T-helper 2 cell (primary cell): Measurements from ENCODE around the gene RASSF3.
A peak's percentile ranks its signal among the peaks of the same experiment; 100 is the strongest.

Source experiments
- DNase-seq, 5 experiments: peaks; one replicate each; pipeline versions ENCODE4 v3.0.0 to v3.0.0-alpha.2; 2012 to 2022

The RASSF3 gene

DNA sequence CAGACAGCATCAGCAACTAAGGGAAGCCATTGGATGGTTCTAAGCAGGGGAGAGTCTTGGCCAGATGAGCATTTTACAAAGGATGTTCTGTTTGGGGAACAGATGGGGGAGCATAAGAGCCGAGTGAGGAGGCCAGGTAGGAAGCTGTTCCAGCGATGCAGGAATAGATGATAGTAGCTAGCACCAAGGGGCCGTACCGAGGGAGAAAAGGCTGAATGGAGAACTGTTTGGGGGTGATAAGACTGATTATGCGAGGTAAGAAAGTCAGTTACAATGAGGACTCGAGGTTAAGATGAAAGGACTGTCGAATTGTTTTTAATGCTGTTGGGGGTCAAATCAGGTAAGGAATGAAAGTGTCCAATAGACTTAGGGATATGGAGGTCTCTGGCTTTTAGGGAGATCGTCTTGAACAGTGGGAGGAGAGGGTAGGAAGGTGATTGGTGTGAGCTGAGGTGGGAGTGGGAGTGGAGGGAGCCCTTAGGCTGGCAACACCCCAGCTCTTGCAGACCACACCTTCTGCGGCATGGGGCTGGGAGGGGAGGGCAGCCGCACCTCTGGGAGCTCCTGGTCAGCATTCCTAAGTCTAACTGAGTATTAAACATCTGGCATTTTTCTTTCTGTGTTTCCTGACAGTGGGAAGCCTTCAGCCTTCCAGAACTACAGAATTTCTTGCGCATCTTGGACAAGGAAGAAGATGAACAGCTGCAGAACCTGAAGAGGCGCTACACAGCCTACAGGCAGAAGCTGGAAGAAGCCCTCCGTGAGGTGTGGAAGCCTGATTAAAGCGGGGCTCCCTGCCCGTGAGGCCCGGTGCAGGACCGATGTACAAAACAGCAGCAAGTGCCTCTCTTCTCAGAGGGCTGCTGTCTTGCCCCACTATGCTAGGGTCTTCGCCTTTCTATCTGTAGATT, 84.1 kb downstream of the RASSF3 start:
- no peak for DNase-seq

DNA sequence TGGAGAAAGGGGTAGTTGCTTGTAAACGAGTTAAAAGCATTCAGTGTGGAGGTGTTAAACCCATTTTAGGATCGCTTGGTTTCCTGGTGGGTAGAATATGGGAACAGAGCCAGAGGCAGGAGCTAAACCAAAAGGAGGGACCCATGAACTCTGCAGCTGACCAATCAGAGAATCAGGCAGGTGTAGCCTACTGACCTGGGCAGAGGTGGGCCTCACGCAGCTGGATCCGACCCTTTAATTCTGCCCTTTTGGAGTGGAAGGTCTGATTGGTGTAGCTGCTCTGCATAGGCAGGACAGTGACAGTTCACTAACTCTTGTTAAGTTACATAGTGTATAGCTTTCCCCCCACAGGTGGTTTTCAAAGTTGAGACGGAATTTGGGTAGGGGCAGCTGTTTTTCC, 85.3 kb downstream of the RASSF3 start:
- no peak for DNase-seq

DNA sequence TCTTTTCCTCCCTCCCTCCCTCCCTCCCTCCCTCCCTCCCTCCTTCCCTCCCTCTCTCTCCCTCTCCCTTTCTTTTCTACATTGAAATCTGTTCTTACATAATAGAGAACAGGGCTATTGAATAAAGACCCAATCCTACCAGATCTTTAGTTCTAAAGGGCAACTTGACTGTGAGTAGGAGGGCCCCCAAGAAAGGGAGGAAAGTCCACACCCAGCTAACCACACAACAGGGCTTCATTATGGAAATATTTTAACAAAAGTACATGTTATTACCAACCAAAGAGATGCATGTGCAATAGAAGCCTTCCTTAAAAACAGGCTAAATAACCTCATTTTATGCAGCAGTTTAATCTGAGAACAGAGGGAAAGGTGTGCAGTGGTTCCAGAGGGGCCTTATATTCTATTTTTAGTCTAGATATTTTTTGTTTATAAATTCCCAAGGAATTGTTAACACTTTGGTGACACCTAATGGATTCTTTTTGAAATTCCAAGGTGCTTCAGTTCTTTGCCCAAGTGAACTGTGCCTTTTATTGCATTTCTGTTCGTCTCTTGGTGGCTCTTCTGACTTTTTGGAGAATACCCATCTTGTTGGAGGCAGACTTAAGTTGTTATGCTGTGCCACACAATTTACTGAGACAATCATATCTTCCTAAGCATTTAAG, 85.9 kb downstream of the RASSF3 start:
- DNase-seq, result no peak

DNA sequence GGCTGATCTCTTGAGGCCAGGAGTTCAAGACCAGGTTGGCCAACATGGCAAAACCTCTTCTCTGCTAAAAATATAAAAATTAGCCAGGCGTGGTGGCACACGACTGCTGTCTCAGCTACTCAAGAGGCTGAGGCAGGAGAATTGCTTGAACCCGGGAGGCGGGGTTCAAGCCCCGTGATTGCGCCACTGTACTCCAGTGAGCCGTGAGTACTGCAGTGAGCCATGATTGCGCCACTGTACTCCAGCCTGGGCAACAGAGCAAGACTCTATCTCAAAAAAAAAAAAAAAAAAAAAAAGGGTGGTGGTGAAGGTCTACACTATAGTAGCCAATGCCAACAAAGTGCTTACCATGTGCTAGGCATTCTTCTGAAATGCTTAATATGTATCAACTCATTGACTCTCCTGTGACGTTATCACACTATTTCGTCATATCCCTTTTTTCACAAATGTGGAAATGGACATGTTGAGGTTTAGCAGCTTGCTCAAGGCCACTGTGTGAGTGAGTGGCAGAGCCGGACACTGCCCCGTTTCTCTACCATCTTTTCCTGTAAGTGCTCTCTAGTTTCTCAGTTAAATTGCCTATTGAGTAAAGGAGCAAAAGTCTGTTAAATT, 89.3 kb downstream of the RASSF3 start:
- DNase-seq, result no peak

DNA sequence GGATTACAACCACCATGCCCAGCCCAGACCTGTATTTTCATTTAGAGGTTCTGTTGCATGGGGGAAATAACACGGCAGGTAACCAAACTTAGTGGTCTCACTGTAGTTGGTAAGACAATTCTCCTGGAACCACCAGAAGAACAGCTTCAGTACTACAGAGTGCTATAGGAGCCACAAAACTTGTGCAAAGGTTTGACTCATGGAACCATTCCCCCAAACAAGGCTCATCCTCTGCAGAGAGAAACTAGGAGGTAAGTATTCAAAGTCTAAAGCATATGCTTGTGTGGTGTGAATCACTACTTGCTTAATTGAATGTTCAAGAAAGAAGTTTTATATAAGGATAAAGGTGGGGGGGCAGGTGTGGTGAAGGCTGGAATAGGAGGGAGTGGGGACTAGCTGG, 90.2 kb downstream of the RASSF3 start:
- no peak for DNase-seq

DNA sequence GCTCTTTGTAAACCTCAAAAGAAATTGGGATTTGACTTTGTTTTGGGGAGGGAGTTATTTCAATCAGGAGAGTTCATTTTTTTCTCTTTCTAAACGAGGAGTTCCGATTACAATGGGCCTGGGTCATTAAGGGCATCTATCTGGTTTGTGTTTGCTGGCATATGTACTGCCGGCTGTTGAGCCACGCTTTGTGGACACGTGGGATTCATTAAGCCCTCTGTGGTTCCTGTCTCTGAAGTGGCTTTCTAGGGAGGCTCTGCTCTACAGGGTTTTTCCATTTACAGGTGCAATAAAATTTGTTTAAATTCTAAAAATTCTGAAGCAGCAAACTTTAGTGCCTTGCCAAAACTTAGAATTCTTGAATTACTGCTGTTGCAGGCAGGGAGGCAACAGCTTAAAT, 91.0 kb downstream of the RASSF3 start:
- DNase-seq, result no peak

DNA sequence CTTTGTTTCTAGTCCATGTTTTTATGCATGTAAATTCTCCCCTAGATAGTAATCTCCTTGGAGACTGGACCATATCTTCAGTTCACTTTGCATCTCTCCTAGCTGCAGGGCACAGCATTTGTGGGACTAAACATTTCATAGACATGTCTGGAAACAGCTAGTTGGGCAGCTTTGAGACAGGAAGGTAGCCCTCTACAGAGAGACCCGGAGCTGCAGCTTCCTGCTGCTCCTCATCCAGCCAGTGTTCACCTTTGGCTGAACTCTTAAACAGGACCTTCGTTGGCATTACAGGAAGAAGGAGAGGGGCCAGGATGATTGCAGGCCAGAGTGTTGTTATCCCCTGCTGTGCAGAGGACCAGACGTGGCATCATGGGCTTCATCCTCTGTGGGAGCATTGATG, 96.0 kb downstream of the RASSF3 start:
- DNase-seq, result no peak

DNA sequence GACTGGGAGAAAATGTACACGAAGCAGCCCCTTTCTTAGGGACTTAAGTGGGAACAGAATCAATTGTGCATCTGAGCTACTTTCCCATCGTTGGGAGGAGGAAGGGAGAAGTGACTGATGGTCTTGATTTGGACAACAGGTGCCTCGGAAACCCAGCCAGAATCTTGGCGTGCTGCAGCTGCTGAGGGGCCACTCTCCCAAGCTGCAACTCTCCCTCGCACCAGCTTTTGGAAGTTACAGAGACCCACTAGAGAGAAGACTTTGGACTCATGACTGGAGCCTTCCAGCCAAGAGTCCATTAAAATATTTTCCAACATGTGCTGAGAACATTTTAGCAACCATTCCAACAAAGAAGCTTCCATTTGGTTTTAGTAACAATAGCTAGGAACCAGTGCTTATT, 96.6 kb downstream of the RASSF3 start:
- no peak for DNase-seq

DNA sequence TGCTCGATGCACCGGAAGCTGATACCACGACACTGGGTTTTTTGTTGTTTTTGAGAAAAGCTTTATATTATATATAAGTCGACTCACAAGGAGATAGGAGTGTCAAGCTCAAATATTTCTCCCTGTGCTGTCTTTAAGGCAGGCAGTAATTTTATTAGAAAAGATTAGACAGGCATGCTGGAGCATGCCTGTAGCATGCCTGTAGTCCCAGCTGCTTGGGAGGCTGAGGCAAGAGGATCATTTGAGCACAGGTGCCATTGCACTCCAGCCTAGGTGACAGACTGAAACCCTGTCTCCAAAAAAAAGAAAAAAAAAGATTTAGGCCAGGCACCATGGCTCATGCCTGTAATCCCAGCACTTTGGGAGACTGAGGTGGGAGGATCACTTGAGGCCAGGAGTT, 97.1 kb downstream of the RASSF3 start:
- no peak for DNase-seq

DNA sequence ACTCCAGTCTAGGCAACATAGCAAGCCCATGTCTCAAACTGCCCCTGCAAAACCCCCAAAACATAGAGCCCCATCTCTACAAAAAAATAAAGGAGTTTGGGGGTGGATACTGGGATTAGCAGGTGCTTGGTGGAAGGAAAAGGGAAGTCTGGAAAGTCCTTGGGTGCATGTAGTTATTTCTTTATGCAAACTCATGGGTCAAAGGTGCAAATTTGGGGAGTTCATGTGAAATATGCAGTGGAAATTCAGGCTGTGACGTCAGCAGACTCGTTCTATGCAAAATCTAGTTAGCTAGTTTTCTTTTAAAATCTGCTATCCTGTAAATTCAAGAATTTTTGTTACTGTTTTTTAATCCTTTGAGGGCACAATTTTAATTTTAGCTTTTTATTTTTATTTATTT, 97.6 kb downstream of the RASSF3 start:
- no peak for DNase-seq

DNA sequence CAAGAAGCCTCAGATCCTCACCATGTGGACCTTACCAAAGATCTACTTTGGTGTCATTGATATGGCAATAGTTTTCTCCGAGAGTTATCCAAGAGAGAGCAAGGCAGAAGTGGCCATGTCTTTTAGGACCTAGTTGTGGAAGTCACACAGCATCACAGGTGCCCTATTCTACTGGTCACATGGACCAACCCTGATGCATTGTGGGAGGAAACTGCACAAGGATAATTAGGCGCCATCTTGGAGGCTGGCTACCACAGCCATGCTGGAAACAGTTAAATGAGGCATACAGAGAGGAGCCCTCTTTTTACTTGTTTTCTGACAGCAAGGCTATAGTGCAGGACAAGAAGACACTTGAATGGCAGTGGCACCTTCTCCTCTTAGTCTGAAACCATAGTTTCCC, 99.1 kb downstream of the RASSF3 start:
- no peak for DNase-seq

DNA sequence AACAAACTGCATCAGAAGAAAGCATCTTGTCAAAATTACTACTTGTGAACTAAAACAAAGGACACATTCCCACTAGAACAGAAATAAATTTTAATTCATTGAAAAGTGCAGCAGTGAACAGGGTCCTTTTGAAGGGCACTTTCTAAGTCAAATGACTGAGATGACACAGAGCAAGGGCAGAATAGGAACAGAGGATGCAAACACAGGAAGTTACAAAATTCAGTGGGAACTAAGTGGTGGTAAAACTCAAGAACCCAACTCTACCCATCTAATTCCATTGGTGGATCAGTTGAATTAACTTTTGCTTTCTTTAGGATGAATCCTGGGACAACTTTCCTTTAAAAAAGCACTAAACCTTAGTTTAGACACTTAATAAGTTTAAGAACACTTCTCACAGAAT, 103.1 kb downstream of the RASSF3 start:
- DNase-seq, result no peak

DNA sequence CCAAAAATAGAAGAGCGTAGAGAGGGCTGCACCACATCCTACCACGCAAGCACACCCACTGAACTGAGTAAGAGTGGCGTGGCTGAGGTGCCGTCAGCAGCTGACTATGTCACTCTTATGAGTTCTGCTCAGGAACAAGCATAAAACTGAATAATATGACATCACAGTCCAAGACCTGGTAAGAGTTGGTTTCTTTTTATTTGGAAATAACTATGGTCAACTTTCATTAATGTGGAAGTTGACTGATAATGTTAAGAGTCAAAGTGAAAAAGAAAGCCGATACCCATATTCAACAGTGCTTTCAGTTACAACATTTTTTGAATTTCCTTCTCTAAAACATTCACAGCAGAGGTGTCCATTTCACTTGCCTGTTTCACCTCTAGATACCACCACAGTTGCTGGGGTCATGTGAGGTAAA, 104.3 kb downstream of the RASSF3 start:
- peak in 1 of 5 experiments; percentile 83 for DNase-seq

DNA sequence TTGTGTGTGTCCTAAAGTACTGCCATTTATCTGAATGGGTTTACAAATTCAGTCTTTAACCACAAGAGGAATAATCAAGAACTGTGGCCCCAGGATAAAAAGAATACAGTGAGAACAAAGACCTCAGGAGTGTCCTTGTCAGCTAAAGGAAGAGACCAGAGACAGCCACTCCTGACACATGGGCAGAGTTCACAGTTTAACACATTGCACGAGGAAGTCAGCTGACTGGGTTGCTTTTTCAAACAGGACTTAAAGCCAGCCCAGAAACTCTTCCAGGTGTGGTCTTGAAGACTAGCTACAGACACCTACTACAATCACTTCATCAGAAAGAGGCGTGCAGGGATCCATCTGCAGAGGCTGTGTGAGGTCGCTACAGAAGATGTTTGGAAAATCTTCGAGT, 106.1 kb downstream of the RASSF3 start:
- DNase-seq, result no peak

DNA sequence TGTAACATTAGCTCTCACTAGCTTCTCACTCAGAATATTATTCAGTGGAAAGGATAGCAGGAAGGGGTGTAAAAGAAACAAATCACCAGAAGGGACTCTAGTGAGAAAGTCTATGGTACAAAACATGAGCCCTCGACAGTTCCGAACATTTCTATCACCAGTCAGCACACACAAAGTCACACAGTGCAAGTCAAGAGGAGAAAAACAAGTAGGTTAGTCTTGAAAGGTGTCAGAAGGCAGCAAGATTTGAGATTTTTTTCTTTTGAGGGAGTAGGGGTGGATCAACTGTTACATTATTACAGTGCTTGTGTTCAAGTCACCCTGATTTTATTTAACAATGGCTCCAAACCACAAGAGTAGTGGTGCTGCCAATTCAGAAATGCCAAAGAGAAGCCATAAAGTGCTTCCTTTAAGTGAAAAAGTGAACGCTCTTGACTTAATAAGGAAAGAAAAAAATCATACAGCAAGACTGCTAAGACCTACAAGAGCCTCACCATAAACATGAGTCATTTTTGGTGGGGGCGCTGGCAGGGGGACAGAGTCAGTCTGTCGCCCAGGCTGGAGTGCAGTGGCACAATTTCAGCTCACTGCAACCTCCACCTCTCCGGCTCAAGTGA, 106.7 kb downstream of the RASSF3 start:
- DNase-seq, result no peak

DNA sequence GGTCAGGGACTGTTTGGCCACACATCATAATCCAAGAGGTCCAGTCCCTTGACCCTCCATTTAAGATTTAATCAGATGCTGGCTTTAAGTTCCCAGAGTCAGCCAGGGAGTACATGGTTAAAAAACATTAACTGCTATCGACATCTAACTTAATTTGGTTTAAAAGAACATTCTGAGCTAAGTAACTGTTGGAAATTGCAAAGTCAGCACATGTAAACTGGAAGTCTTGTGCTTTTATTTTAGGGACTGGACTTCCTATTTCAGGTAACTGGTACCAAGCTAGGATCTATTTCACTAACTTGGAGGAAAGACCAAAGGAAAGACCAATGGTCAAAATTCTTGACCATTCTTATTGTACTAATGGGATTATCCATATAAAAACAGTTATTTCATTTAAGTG, 108.4 kb downstream of the RASSF3 start:
- no peak for DNase-seq

DNA sequence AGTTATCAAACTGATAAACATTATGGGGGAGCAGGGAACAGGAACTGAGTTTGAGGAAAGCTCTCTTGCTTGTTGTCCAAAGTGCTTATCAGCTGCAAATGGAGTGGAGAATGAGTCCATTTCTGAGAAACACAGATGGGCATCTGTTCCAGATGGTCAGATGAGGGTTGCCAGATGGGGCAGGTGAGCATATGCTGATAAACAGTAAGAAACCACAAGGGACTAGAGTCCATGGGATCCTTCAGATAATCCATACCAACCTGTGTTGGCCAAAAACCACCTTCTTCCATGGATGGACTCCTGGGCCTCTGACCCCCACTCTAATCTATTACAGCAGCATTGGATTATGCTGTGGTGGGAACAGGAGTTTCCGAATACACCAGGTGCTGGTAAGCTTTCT, 110.6 kb downstream of the RASSF3 start:
- DNase-seq, result no peak

DNA sequence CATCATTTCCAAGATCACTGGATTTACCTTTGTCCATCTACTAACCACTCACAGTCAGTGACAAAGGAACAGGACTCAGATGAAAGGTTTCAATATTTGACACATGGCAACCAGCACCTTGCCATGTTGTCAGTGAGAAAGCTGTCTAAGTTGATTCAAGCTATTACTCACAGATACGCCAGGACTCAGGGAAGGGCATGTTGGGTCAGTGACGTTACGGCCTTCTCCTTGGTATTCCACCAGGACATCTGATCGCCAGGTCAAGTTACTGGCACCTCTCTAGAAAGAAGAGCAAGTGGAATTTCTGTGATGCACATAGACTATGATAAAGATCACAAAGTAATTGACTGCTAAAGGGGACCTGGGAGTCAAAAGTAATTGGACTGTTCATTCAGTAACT, 112.5 kb downstream of the RASSF3 start:
- DNase-seq, result no peak

DNA sequence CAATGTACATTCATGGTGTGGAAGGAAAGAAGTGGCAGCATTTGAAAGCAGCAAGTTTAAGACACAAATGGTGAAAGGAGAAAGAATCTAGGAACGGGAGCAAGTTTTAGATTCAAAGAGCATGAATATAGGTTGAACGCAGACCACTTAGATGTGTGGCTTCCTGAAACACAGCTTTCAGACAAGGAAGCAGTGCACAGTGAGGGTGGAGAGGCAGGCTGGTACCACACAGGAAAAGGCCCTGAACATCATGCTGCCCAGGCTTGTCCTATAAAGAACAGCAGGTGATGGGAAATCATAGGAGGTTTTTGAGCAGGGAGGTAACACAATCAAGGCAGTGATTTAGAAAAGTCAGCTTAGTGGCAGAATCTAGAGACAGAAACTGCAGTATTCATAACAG, 113.3 kb downstream of the RASSF3 start:
- DNase-seq, result peak in 1 of 5 experiments; percentile 21

DNA sequence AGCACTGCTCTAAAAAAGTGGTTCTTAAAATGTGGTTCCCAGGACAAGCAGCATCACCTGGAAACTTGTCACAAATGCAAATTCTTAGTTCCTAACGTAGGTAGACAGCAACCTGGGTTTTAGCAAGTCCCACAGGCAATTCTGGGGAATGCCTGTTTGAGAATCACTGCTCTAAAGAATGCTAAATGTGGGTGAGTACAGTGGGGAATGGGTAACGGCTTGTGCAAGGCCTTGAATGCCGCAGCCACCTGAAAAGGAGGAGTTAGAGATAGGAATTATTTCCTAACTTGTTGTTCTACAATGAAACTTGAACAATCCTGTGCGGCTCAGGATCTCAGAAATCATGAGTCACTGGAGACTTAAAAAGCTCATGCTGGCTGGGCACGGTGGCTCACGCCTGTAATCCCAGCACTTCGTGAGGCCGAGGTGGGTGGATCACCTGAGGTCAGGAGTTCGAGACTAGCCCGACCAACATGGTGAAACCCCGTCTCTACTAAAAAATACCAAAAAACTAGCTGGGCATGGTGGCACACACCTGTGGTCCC, 114.0 kb downstream of the RASSF3 start:
- DNase-seq, result no peak

DNA sequence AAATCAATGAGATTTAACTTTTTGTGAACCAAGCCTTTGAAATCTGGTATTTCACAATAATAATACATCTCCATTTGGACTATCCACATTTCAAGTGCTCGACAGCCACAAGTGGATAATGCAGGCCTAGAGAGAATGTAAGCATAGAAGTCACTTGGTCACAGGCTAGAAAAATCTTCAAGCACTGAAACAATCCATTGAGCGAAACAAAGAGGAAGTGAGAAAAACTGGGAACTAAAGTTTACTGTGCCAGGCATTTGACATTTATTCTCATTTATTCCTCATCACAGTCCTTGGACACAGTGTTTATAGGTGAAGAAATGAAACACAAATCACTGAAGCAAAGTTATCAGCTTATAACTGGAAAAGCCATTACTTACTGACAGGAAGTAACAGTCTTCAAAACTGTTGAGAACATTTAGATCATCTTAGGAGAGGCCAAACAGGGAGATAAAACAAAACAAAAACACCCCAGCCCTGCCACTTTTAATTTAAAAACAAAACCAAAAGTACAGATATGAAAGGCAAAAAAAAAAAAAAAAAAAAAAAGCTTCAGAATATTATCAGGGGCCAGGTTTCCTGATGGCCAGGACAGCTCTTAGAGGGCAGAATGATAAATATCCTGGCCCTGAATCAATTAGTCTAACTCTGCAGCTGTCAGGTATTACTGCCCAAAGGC, 119.8 kb downstream of the RASSF3 start:
- DNase-seq, result peak in 1 of 5 experiments; percentile 48

DNA sequence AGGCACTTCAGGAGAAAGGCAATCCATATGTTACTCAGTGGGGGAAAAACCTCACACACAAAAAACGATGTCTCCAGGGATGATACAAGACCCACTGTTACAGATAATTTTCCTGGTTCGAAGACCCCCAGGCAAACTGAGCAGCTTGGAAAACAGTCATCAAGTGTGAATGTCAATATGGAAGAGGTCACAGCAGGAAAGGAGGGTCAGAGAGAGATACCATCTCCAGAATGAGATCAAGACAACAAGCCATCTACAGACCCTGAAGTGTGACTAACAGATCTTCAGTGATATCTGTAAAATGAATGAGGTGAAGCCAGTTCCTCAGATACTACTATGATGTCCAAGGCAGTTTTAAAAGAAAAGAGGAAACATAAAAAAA, 120.3 kb downstream of the RASSF3 start:
- DNase-seq, result peak in 1 of 5 experiments; percentile 33

DNA sequence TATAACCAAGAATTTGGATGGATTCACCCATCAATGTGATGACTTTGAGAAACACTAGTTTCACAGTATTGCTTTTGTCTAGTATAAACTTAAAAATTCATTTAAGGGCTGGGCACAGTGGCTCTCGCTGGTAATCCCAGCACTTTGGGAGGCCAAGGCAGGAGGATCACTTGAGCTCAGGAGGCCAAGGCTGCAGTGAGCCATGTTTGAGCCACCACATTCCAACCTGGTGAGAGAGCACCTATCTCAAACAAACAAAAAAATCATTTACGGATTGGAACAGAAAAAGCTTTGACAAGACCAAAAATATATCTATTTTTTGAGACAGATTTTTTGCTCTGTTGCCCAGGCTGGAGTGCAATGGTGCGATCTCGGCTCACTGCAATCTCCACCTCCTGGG, 121.4 kb downstream of the RASSF3 start:
- no peak for DNase-seq
